GM12873 (cell line): ENCODE results near the gene OR9I1.

Source experiments
- TF ChIP-seq, protein P1 (sequence below): IDR thresholded peaks from 2 replicates; pipeline ENCODE4 v1.5.1; 2012; ENCODE audit warnings: low read depth, mild to moderate bottlenecking, moderate library complexity, low read length, control low read depth; ENCODE audit not compliant: insufficient read depth; ENCODE audit errors: missing control alignments

Gene OR9I1

DNA sequence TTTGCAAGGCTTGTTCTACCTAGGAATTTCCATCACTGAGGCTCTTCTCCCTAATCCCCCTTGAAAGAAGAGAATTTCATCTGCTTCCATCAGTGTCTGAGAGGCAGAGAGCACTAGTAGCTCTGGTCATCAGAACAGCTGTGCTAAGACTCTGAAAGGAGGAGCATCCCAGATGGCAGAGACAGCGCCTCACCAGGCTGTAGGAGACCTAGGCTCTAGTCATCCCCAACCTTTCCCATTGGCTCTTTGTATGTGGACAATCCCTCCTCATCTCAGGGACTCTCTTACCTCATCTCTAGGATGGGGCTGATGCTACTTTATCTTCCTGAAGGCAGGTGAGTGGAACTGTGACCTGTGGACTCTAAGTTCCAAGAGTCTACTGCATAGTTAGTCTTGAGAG lies 8.8 kb upstream of the OR9I1 start:
- TF ChIP-seq, protein P1, sequence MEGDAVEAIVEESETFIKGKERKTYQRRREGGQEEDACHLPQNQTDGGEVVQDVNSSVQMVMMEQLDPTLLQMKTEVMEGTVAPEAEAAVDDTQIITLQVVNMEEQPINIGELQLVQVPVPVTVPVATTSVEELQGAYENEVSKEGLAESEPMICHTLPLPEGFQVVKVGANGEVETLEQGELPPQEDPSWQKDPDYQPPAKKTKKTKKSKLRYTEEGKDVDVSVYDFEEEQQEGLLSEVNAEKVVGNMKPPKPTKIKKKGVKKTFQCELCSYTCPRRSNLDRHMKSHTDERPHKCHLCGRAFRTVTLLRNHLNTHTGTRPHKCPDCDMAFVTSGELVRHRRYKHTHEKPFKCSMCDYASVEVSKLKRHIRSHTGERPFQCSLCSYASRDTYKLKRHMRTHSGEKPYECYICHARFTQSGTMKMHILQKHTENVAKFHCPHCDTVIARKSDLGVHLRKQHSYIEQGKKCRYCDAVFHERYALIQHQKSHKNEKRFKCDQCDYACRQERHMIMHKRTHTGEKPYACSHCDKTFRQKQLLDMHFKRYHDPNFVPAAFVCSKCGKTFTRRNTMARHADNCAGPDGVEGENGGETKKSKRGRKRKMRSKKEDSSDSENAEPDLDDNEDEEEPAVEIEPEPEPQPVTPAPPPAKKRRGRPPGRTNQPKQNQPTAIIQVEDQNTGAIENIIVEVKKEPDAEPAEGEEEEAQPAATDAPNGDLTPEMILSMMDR: no peak

DNA sequence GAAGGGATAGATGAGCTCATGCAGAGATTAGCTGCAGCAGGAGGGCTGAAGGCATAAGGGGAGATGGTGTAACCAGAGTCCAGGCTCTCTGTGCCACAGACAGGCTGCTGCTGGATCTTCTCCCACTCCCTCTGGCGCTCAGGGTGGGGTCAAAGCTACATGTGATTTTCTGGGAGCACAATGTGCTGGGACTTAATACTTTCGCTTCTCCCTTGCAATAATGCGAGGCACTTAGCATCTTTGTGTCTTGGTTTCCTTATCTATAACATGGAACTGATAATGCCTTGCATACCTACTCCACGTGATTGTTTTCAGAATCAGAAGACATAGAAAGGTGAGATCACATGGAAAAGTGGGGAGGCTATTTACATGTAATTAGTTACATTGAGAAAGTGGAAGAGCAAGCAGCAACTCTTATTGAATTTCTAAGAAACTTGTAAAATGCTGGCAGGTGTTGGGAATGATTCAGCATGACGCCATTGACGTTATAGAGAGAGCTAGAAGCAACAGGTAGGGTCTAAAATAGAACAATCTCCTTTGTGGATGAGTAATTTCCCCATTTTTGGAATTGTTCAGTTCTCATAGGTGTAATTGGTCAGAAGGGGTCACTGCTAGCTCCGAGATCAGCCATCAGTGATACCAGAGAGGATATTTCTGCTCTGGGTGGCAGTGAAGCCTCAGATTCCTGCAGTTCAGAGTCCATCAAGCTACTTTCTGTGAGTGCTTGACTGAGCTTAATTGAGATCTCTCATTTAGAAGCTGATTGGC lies 8.2 kb upstream of the OR9I1 start:
- TF ChIP-seq, protein P1: no peak

DNA sequence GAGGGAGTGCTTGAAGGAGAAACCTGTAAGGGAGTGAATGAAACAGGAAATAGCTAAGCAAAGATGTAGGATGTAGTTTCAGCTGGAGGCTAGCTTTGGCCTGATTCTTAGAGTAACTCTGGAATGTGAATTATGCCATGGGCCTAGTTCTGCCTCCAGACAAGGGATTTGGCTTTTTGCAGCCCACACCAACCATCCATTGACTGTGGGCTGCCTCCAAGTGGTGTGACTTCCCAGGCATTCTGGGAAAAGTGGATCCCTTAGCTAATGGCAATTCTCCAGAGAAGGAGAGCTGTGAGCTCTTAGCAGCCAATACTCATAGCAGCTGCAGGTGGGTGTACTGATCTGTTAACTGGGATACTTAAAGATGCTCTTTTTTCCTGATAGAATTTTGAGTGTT lies 2.0 kb upstream of the OR9I1 start:
- TF ChIP-seq, protein P1: no peak

DNA sequence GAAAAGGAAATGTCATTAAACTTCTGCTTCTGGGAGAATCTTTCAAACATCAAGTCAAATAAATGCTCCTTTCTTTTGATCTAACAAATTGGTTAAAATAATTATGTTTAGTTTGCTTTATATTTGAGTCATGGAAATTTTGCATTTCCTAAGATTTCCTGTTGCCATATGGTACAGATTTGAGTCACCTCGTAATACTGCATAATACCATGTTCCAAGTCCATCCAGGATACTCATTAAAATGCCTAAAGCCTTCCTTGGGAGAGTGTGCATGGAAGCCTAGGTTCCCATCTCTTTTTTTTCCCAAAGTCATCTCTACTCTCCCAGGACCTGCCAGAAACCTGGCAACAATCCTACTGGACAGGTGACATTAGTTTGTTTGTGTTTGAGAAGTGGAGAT lies 4.2 kb downstream of the OR9I1 start:
- TF ChIP-seq, protein P1: no peak

DNA sequence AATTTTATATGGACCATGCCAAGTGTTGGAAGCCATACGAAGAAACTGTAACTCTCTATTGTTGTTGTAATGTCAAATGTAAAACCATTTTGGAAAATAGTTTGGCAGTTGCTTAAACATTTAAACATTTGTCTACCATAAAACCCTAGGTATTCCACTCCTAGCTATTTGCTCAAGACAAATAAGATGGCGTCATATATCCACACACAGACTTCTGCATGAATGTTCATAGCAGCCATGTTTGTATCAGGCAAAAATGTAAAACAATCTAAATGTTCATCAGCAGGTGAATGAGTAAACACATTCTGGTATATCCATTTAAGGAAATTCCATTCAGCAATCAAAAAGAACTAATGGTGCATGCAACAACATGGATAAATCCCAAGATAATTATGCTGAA lies 27.9 kb downstream of the OR9I1 start:
- TF ChIP-seq, protein P1: no peak

DNA sequence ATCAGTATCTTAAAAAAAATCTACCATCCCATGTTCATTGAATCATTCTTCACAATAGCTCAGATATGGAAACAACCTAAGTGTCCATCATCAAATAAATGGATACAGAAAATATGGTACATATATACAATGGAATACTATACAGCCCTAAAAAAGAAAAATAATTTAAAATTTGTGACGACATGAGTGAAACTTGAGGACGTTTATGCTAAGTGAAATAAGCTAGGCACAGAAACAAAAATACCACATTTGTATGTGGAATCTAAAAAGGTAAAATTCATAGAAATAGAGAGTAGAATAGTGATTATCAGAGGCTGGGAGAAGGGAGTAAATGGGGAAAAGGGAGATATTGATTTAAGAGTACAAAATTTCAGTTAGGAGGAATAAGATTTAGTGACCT lies 38.8 kb downstream of the OR9I1 start:
- TF ChIP-seq, protein P1: no peak

DNA sequence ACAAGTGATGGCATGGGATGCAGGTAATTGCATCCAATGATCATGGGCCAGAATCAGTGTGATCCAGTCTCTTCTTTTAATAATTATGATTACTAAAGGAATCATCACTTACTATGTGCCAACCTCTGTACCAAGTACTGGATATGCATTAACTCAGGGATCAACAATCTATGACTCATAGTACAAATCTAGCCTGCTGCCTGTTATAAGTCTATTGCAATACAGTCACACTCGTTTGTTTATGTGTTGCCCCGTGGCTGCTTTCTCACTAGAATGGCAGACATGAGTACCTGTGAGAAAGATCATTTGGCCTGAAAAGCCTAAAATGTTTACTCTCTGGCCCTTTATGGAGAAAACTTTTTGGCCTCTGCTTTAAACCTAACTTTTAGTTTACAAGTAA lies 49.5 kb downstream of the OR9I1 start:
- TF ChIP-seq, protein P1: no peak
